Measurements from ENCODE around the gene LNPK. TPM values are rescaled to one million over a fixed set of nuclear protein-coding genes. Genes with fewer than 3 reads are reported as not detected.

Gene LNPK
- total RNA-seq, 1 donor from 2014 or later = 78.2 TPM

GRCh38 chr2:175884697-175885393 lies 117.2 kb downstream of the LNPK start:
- no peak for DNase-seq

DNA sequence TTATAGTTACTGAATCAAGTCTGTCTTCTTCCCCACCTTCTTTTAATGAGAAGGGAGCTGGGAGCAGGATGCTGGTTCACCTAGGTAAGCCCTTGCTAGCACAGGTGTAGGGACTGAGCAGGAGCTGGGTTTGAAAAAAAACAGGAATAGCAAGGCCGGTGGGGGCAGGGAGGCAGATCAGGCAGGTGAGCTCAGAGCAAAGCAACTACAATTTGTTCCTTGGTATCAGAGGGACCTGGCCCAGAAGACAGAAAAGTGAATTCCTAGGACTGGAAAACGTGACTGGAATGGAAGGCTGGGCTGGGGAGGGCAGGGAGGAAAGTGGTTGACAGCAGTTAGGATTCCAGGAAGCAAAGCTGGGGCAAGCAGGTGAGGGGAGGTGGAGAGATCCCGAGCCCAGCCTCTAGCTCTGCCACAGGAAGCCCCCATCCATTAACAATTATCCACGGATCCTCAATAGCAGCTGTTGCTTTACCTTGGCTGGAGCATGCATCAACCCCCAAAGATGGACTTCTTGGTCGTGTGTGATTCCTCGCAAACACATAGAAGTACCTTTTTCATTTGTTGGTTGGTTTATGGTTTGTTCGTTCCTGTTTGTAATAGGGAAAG lies 118.4 kb downstream of the LNPK start:
- H3K4me3 Mint-ChIP-seq (ENCODE audit: unreplicated experiment) = no peak overlapping the region
- H3K36me3 Mint-ChIP-seq (ENCODE audit: unreplicated experiment) = no peaks in the 10 kb centered on the region
- H3K9me3 Mint-ChIP-seq (ENCODE audit: unreplicated experiment) = peaks cover 3% of the 10 kb centered on the region
- H3K27me3 Mint-ChIP-seq (ENCODE audit: unreplicated experiment) = no peaks in the 10 kb centered on the region
- no peak overlapping the region for H3K27ac Mint-ChIP-seq (ENCODE audit: unreplicated experiment)
- TF ChIP-seq, protein P1, sequence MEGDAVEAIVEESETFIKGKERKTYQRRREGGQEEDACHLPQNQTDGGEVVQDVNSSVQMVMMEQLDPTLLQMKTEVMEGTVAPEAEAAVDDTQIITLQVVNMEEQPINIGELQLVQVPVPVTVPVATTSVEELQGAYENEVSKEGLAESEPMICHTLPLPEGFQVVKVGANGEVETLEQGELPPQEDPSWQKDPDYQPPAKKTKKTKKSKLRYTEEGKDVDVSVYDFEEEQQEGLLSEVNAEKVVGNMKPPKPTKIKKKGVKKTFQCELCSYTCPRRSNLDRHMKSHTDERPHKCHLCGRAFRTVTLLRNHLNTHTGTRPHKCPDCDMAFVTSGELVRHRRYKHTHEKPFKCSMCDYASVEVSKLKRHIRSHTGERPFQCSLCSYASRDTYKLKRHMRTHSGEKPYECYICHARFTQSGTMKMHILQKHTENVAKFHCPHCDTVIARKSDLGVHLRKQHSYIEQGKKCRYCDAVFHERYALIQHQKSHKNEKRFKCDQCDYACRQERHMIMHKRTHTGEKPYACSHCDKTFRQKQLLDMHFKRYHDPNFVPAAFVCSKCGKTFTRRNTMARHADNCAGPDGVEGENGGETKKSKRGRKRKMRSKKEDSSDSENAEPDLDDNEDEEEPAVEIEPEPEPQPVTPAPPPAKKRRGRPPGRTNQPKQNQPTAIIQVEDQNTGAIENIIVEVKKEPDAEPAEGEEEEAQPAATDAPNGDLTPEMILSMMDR (IDR thresholded peaks at IDR 0.05; ENCODE audit: partially characterized antibody, unreplicated experiment) = no peak
- peaks cover 15% of the 10 kb centered on the region for H3K4me1 Mint-ChIP-seq (ENCODE audit: low read depth, unreplicated experiment)
- no peak for DNase-seq

More at GRCh38 chr2:175884697-175885393, 117.2 kb downstream of the LNPK start:
- no peak overlapping the region for H3K4me3 Mint-ChIP-seq (ENCODE audit: unreplicated experiment)
- TF ChIP-seq, protein P1 (IDR thresholded peaks at IDR 0.05; ENCODE audit: partially characterized antibody, unreplicated experiment) = no peak
- H3K27ac Mint-ChIP-seq (ENCODE audit: unreplicated experiment) = no peak overlapping the region
- H3K9me3 Mint-ChIP-seq (ENCODE audit: unreplicated experiment) = peaks cover 3% of the 10 kb centered on the region
- peaks cover 22% of the 10 kb centered on the region for H3K4me1 Mint-ChIP-seq (ENCODE audit: low read depth, unreplicated experiment)
- H3K36me3 Mint-ChIP-seq (ENCODE audit: unreplicated experiment) = no peaks in the 10 kb centered on the region
- no peaks in the 10 kb centered on the region for H3K27me3 Mint-ChIP-seq (ENCODE audit: unreplicated experiment)

- TF ChIP-seq, protein P1 (IDR thresholded peaks at IDR 0.05; ENCODE audit: partially characterized antibody, unreplicated experiment) = no peak
- no peak for DNase-seq
- H3K27me3 Mint-ChIP-seq (ENCODE audit: unreplicated experiment) = no peaks in the 10 kb centered on the region
- H3K36me3 Mint-ChIP-seq (ENCODE audit: unreplicated experiment) = no peaks in the 10 kb centered on the region
- no peak overlapping the region for H3K27ac Mint-ChIP-seq (ENCODE audit: unreplicated experiment)
- peaks cover 3% of the 10 kb centered on the region for H3K9me3 Mint-ChIP-seq (ENCODE audit: unreplicated experiment)
- H3K4me3 Mint-ChIP-seq (ENCODE audit: unreplicated experiment) = no peak overlapping the region
- peaks cover 15% of the 10 kb centered on the region for H3K4me1 Mint-ChIP-seq (ENCODE audit: low read depth, unreplicated experiment)
These were observed 122.4 kb downstream of the LNPK start for GRCh38 chr2:175879679-175880078.

GRCh38 chr2:175877845-175878544 lies 124.1 kb downstream of the LNPK start:
- Mint-ChIP-seq H3K27ac (ENCODE audit: unreplicated experiment) (peak overlapping the region; percentile 24), H3K27me3 (ENCODE audit: unreplicated experiment) (no peaks in the 10 kb centered on the region), H3K4me1 (ENCODE audit: low read depth, unreplicated experiment) (peaks cover 10% of the 10 kb centered on the region), H3K4me3 (ENCODE audit: unreplicated experiment) (no peak overlapping the region), H3K36me3 (ENCODE audit: unreplicated experiment) (no peaks in the 10 kb centered on the region), H3K9me3 (ENCODE audit: unreplicated experiment) (peaks cover 2% of the 10 kb centered on the region)
- TF ChIP-seq, protein P1 (IDR thresholded peaks at IDR 0.05; ENCODE audit: partially characterized antibody, unreplicated experiment) = no peak
- no peak for DNase-seq

Data from glutamatergic neuron (in vitro differentiated cells).